Activated CD4-positive, alpha-beta T cell treated with anti-CD3 and anti-CD28 coated beads for 36 hours (primary cell): Measurements from ENCODE around the gene ZNF264. TPM values are rescaled to one million over a fixed set of nuclear protein-coding genes. Genes with fewer than 3 reads are reported as not detected.
A peak's percentile ranks its signal among the peaks of the same experiment; 100 is the strongest.

Experiments
- ATAC-seq: fragments of 200-7000 bp; cut with Tn5 transposase; one replicate; pipeline ENCODE4 v1.10.0; 2021; ENCODE audit warnings: mild to moderate bottlenecking, moderate library complexity
- CTCF ChIA-PET: fragments of 350-600 bp; sonication (Branson Sonifier 250); formaldehyde crosslinking; loops from one replicate; lab custom pipeline; 2021; ENCODE audit warnings: antibody characterized with exemption; lab: Charles Lee
- POLR2A ChIA-PET: fragments of 350-600 bp; sonication (Branson Sonifier 250); formaldehyde crosslinking; loops from one replicate; lab custom pipeline; 2021; ENCODE audit warnings: antibody characterized with exemption, inconsistent platforms; lab: Charles Lee
- DNase-seq: peaks from one replicate; pipeline ENCODE4 v3.0.0-alpha.2; 2020
- H3K27ac Mint-ChIP-seq: one replicate; pipeline ENCODE4 v1.8.0; 2021; ENCODE audit warnings: mixed read lengths
- H3K27me3 Mint-ChIP-seq: one replicate; pipeline ENCODE4 v1.8.0; 2021; ENCODE audit warnings: mixed read lengths
- H3K36me3 Mint-ChIP-seq: one replicate; pipeline ENCODE4 v1.8.0; 2021; ENCODE audit warnings: low read depth, mixed read lengths
- H3K4me1 Mint-ChIP-seq: one replicate; pipeline ENCODE4 v1.8.0; 2021; ENCODE audit warnings: mixed read lengths
- H3K4me3 Mint-ChIP-seq: one replicate; pipeline ENCODE4 v1.8.0; 2021; ENCODE audit warnings: mild to moderate bottlenecking, moderate library complexity, mixed read lengths
- H3K9me3 Mint-ChIP-seq: one replicate; pipeline ENCODE4 v1.8.0; 2021; ENCODE audit warnings: low read depth, mixed read lengths
- intact Hi-C, 2 experiments: fragments of 100-400 bp; cut with DNase I in 1 of 2; cut with micrococcal nuclease in 1 of 2; formaldehyde crosslinking; loops; one replicate each; pipeline versions ENCODE4 v1.14.2 to v1.15.1; 2022 to 2024; cut with DNase I, micrococcal nuclease
- total RNA-seq, 2 experiments: library from RNA; stranded (reverse); gene quantifications; one replicate each; pipeline ENCODE4 v1.2.3, GENCODE V29; 2021

Gene ZNF264
- total RNA-seq, 2 experiments from 2014 or later: 14.8 to 21.1 TPM

- ChIA-PET POLR2A (no interaction called here), CTCF (interaction anchor here (0.6 kb wide), 1 partner anchor 105 kb away, joined by 3 read pairs; no protein-coding TSS in a partner anchor)
- Mint-ChIP-seq H3K4me1 (peaks cover 7% of the 10 kb centered on the region), H3K36me3 (peaks cover 91% of the 10 kb centered on the region), H3K27me3 (no peaks in the 10 kb centered on the region), H3K9me3 (peaks cover 25% of the 10 kb centered on the region), H3K4me3 (no peak overlapping the region), H3K27ac (no peak overlapping the region)
- DNase-seq: no peak
- no peak for ATAC-seq
- intact Hi-C loops: no loop called here
Observed at GRCh38 chr19:57202160-57202559, 10.9 kb downstream of the ZNF264 start.

- no peak overlapping the region for H3K27ac Mint-ChIP-seq
- CTCF ChIA-PET: no interaction called here
- H3K27me3 Mint-ChIP-seq: no peaks in the 10 kb centered on the region
- peaks cover 37% of the 10 kb centered on the region for H3K9me3 Mint-ChIP-seq
- peaks cover 84% of the 10 kb centered on the region for H3K36me3 Mint-ChIP-seq
- POLR2A ChIA-PET: no interaction called here
- no peak overlapping the region for H3K4me3 Mint-ChIP-seq
- ATAC-seq (no peak), DNase-seq (no peak)
- intact Hi-C loops: no loop called here
- no peaks in the 10 kb centered on the region for H3K4me1 Mint-ChIP-seq
Observed at GRCh38 chr19:57210381-57210780, 19.1 kb downstream of the ZNF264 start.

- H3K4me3 Mint-ChIP-seq: no peak overlapping the region
- no peaks in the 10 kb centered on the region for H3K4me1 Mint-ChIP-seq
- DNase-seq (no peak), ATAC-seq (no peak)
- intact Hi-C loops: no loop called here
- H3K9me3 Mint-ChIP-seq: peaks cover 42% of the 10 kb centered on the region
- H3K27ac Mint-ChIP-seq: no peak overlapping the region
- H3K27me3 Mint-ChIP-seq: no peaks in the 10 kb centered on the region
- ChIA-PET CTCF (no interaction called here), POLR2A (no interaction called here)
- peaks cover 84% of the 10 kb centered on the region for H3K36me3 Mint-ChIP-seq
Observed at GRCh38 chr19:57212109-57212508, 20.8 kb downstream of the ZNF264 start.

DNA sequence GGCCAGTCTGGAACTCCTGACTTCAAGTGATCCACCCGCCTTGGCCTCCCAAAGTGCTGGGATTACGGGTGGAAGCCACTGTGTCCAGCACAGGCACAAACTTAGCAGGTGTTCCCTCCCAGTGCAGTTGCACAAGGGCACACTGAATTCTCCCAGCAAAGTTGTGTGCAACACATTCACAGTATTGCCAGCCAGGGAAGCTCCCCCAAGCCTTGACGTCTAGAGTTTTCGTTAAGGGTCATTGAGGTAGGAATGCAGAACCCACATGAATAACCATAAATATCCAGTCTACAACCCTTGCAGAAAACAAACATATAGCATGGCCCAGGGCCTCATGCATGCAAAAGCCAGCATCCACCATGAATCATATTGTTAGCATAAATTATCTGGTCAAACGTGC is 36.2 kb downstream of the ZNF264 start:
- H3K36me3 Mint-ChIP-seq: peaks cover 5% of the 10 kb centered on the region
- POLR2A ChIA-PET: no interaction called here
- H3K27ac Mint-ChIP-seq: no peak overlapping the region
- DNase-seq (no peak), ATAC-seq (no peak)
- H3K4me1 Mint-ChIP-seq: no peaks in the 10 kb centered on the region
- H3K27me3 Mint-ChIP-seq: peaks cover 3% of the 10 kb centered on the region
- intact Hi-C loops: no loop called here
- CTCF ChIA-PET: no interaction called here
- H3K4me3 Mint-ChIP-seq: no peak overlapping the region
- peaks cover 15% of the 10 kb centered on the region for H3K9me3 Mint-ChIP-seq

GRCh38 chr19:57231686-57232085 is 40.4 kb downstream of the ZNF264 start:
- H3K27me3 Mint-ChIP-seq: peaks cover 3% of the 10 kb centered on the region
- no peak for DNase-seq
- H3K4me3 Mint-ChIP-seq: no peak overlapping the region
- CTCF ChIA-PET: no interaction called here
- H3K9me3 Mint-ChIP-seq: peaks cover 2% of the 10 kb centered on the region
- POLR2A ChIA-PET: no interaction called here
- H3K36me3 Mint-ChIP-seq: peaks cover 2% of the 10 kb centered on the region
- no peaks in the 10 kb centered on the region for H3K4me1 Mint-ChIP-seq
- intact Hi-C loops: no loop called here
- H3K27ac Mint-ChIP-seq: no peak overlapping the region
- ATAC-seq: no peak

- CTCF ChIA-PET: no interaction called here
- intact Hi-C loops: no loop called here
- peaks cover 3% of the 10 kb centered on the region for H3K27me3 Mint-ChIP-seq
Observed at GRCh38 chr19:57233207-57233606, 41.9 kb downstream of the ZNF264 start.

GRCh38 chr19:57239982-57240310 is 48.6 kb downstream of the ZNF264 start:
- H3K9me3 Mint-ChIP-seq: no peaks in the 10 kb centered on the region
- H3K36me3 Mint-ChIP-seq: peaks cover 13% of the 10 kb centered on the region
- ChIA-PET CTCF (interaction anchor here (0.6 kb wide), 1 partner anchor 32 kb away, joined by 3 read pairs; no protein-coding TSS in a partner anchor), POLR2A (interaction anchor here (1.0 kb wide), 1 partner anchor 128 kb away, joined by 3 read pairs; no protein-coding TSS in a partner anchor)
- peak overlapping the region; percentile 80 for H3K4me3 Mint-ChIP-seq
- intact Hi-C loops: loop anchor here (1.0 kb wide), 12 partner anchors 40 to 943 kb away; partner anchors contain the start of genes TRAPPC2B (in 2 of the 2), ZNF304 (in 2 of the 2), ZNF460 (in 2 of the 2) and ZNF543 (in 2 of the 2)
- peak overlapping the region; percentile 92 for H3K27ac Mint-ChIP-seq
- H3K4me1 Mint-ChIP-seq: peaks cover 23% of the 10 kb centered on the region
- DNase-seq (no peak), ATAC-seq (no peak)
- no peaks in the 10 kb centered on the region for H3K27me3 Mint-ChIP-seq

More at GRCh38 chr19:57233207-57233606, 41.9 kb downstream of the ZNF264 start:
- POLR2A ChIA-PET: no interaction called here
- H3K36me3 Mint-ChIP-seq: peaks cover 2% of the 10 kb centered on the region
- ATAC-seq: no peak
- no peak overlapping the region for H3K4me3 Mint-ChIP-seq
- no peak for DNase-seq
- H3K9me3 Mint-ChIP-seq: no peaks in the 10 kb centered on the region
- H3K27ac Mint-ChIP-seq: no peak overlapping the region
- H3K4me1 Mint-ChIP-seq: no peaks in the 10 kb centered on the region

DNA sequence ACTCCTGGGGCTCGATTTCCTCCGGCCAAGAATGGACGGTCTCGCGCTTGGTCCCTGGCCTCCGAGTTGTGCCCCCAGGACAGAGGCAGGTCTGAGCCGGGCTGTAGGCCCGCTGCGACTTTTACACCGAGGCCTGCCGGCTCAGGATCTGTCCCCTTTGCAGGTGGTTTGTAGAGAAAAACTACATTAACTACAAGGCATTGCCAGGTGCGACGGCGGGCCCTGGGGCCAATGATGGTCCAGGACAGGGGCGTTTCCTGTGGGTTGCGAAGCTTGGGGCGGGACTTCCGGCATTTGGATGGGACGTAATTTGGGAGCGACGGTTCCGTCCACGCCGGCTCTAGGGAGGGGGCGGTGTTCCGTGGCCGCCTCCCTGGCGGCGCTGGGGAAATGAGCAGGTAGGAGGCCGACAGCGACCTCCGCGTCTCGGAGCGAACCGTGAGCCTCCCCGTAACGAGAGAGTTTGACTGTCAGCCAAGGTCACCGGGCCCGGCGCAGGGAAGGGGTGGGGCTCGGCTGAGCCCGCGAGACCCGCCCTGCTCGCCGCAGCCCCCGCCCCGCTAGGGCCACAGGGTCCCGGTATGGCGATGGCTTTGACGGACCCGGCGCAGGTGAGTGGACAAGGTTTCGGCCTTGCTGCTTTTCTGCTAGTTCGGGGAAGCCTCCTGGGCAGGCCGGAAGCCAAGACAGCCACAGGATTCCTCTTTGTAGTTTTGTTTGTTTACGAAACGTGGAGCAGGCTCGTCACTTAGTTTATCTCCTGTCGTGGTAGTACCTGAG is 49.2 kb downstream of the ZNF264 start, which contains the start of gene ZNF805:
Gene ZNF805, plus strand, starts transcription at position 322 of the 780 bp plus-strand sequence. Its CDS starts 260 bp downstream, at position 582.
- DNase-seq: peak; percentile 97
- intact Hi-C loops: loop anchor here (1.0 kb wide), 12 partner anchors 40 to 943 kb away; partner anchors contain the start of genes TRAPPC2B (in 2 of the 2), ZNF304 (in 2 of the 2), ZNF460 (in 2 of the 2) and ZNF543 (in 2 of the 2)
- ATAC-seq: peak; percentile 95
- peaks cover 23% of the 10 kb centered on the region for H3K4me1 Mint-ChIP-seq
- POLR2A ChIA-PET: interaction anchor here (1.0 kb wide), 1 partner anchor 127 kb away, joined by 3 read pairs; no protein-coding TSS in a partner anchor
- no peaks in the 10 kb centered on the region for H3K27me3 Mint-ChIP-seq
- CTCF ChIA-PET: interaction anchor here (0.6 to 0.7 kb wide), 2 partner anchors 17 to 31 kb away, joined by 3 to 4 read pairs; no protein-coding TSS in a partner anchor
- peak within 1 kb of the TSS; percentile 80 for H3K4me3 Mint-ChIP-seq
- H3K36me3 Mint-ChIP-seq: peaks cover 16% of the 10 kb centered on the region
- no peaks in the 10 kb centered on the region for H3K9me3 Mint-ChIP-seq
- H3K27ac Mint-ChIP-seq: peak within 1 kb of the TSS; percentile 92

DNA sequence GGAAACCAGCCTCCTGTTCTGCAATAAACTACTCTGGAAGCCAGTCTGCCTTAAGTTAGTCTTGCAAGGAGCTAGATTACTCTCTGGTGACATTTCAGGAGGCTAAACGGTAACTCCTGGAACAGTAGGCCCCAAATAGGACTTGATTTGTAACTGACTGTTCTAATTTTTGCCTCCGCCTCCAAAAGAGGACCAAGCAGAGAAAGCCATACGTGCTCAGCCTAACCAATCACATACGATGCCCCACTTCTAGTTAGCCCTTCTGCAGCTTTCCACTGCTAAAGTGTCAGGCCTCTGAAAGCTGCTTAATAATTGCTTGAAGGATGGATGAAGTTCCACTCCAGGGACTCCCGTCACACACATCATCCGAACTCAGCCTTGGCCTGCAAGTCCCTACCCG is 49.9 kb downstream of the ZNF264 start:
- H3K4me1 Mint-ChIP-seq: peaks cover 23% of the 10 kb centered on the region
- DNase-seq: no peak
- no peak for ATAC-seq
- H3K36me3 Mint-ChIP-seq: peaks cover 23% of the 10 kb centered on the region
- peak overlapping the region; percentile 92 for H3K27ac Mint-ChIP-seq
- H3K9me3 Mint-ChIP-seq: no peaks in the 10 kb centered on the region
- intact Hi-C loops: no loop called here
- POLR2A ChIA-PET: no interaction called here
- no peaks in the 10 kb centered on the region for H3K27me3 Mint-ChIP-seq
- H3K4me3 Mint-ChIP-seq: peak overlapping the region; percentile 80
- CTCF ChIA-PET: interaction anchor here (0.7 kb wide), 1 partner anchor 16 kb away, joined by 4 read pairs; no protein-coding TSS in a partner anchor

DNA sequence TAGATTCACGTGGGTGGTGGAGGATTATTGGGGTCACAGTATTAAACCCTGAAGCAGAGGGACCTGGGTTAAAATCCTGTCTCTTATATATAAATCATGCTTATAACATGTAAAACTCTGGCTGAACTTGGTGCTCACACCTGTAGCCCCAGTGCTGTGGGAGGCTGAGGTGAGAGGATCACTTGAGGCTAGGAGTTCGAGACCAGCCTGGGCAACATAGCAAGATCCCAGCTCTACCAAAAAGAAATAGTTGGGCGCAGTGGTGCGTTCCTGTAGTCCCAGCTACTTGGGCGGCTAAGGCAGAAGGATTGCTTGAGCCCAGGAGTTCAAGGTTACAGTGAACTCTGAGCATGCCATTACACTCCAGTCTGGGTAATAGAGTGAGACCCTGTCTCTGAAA is 51.5 kb downstream of the ZNF264 start:
- Mint-ChIP-seq H3K27ac (no peak overlapping the region), H3K4me3 (no peak overlapping the region), H3K27me3 (no peaks in the 10 kb centered on the region), H3K36me3 (peaks cover 37% of the 10 kb centered on the region), H3K4me1 (peaks cover 23% of the 10 kb centered on the region), H3K9me3 (peaks cover 3% of the 10 kb centered on the region)
- ChIA-PET CTCF (no interaction called here), POLR2A (no interaction called here)
- DNase-seq: no peak
- ATAC-seq: no peak
- intact Hi-C loops: no loop called here

- POLR2A ChIA-PET: no interaction called here
- peaks cover 3% of the 10 kb centered on the region for H3K9me3 Mint-ChIP-seq
- intact Hi-C loops: no loop called here
- peaks cover 52% of the 10 kb centered on the region for H3K36me3 Mint-ChIP-seq
- no peak for DNase-seq
- no peak overlapping the region for H3K4me3 Mint-ChIP-seq
- H3K27me3 Mint-ChIP-seq: no peaks in the 10 kb centered on the region
- no peak overlapping the region for H3K27ac Mint-ChIP-seq
- CTCF ChIA-PET: interaction anchor here (0.6 kb wide), 1 partner anchor 39 kb away, joined by 3 read pairs; no protein-coding TSS in a partner anchor
- H3K4me1 Mint-ChIP-seq: peaks cover 23% of the 10 kb centered on the region
- no peak for ATAC-seq
Observed at GRCh38 chr19:57244513-57244912, 53.2 kb downstream of the ZNF264 start.
